Keratinocyte (primary cell): ENCODE results near the gene DMD.

Experiments used
- EZH2 ChIP-seq: IDR thresholded peaks from one replicate; pipeline ENCODE4 v1.6.1; 2012; ENCODE audit warnings: inconsistent platforms, mild to moderate bottlenecking, low read length, moderate library complexity
- TF ChIP-seq, protein P1 (sequence below), 3 experiments: IDR thresholded peaks in 1 of 3; conservative IDR thresholded peaks in 1 of 3; optimal IDR thresholded peaks in 1 of 3; 2 replicates in 2 of 3; 3 replicates in 1 of 3; pipeline versions ENCODE3 to v1.5.1; 2011; ENCODE audit warnings: low read length in 3 of 3, mild to moderate bottlenecking in 3 of 3, moderate library complexity in 2 of 3, control low read depth in 1 of 3, inconsistent platforms in 1 of 3; ENCODE audit not compliant: insufficient read depth in 2 of 3; ENCODE audit errors: extremely low read depth in 1 of 3

- TF ChIP-seq, protein P1, sequence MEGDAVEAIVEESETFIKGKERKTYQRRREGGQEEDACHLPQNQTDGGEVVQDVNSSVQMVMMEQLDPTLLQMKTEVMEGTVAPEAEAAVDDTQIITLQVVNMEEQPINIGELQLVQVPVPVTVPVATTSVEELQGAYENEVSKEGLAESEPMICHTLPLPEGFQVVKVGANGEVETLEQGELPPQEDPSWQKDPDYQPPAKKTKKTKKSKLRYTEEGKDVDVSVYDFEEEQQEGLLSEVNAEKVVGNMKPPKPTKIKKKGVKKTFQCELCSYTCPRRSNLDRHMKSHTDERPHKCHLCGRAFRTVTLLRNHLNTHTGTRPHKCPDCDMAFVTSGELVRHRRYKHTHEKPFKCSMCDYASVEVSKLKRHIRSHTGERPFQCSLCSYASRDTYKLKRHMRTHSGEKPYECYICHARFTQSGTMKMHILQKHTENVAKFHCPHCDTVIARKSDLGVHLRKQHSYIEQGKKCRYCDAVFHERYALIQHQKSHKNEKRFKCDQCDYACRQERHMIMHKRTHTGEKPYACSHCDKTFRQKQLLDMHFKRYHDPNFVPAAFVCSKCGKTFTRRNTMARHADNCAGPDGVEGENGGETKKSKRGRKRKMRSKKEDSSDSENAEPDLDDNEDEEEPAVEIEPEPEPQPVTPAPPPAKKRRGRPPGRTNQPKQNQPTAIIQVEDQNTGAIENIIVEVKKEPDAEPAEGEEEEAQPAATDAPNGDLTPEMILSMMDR (optimal IDR thresholded peaks at IDR 0.05 in 1 of 3, IDR thresholded peaks at IDR 0.05 in 1 of 3, conservative IDR thresholded peaks at IDR 0.05 in 1 of 3; ENCODE audit: extremely low read depth in 1 of 3, insufficient read depth in 2 of 3, low read length in 3 of 3), result no peak
- no peak for TF ChIP-seq EZH2
Measured at GRCh38 chrX:32472364-32472763, 739.0 kb downstream of the DMD start.
